GM12801 (cell line): ENCODE measurements around the gene PRKCZ.

Experiments used
- CTCF ChIP-seq: IDR thresholded peaks from one replicate; pipeline ENCODE4 v1.5.1; 2011; ENCODE audit warnings: control low read depth; ENCODE audit not compliant: insufficient read length; ENCODE audit errors: extremely low read depth

Gene PRKCZ

GRCh38 chr1:2155147-2155598, 105.0 kb downstream of the PRKCZ start:
- no peak for TF ChIP-seq CTCF

GRCh38 chr1:2155788-2156187, 105.6 kb downstream of the PRKCZ start:
- TF ChIP-seq CTCF: no peak

- TF ChIP-seq CTCF: no peak
These were observed 106.7 kb downstream of the PRKCZ start for GRCh38 chr1:2156866-2157265.

GRCh38 chr1:2157856-2158255, 107.6 kb downstream of the PRKCZ start:
- no peak for TF ChIP-seq CTCF

GRCh38 chr1:2158272-2158671, 108.1 kb downstream of the PRKCZ start:
- TF ChIP-seq CTCF: no peak

GRCh38 chr1:2159124-2159523, 108.9 kb downstream of the PRKCZ start:
- no peak for TF ChIP-seq CTCF

- TF ChIP-seq CTCF: no peak
These were observed 110.5 kb downstream of the PRKCZ start for GRCh38 chr1:2160451-2161300.
